Right lobe of liver (tissue), 4 donors: ENCODE data around the gene DYRK3.

Experiments
- CTCF ChIP-seq, 4 donors: fragments of 200-600 bp in 3 of 4; fragments of 450-650 bp in 1 of 4; IDR thresholded peaks; one replicate each; pipeline versions ENCODE4 v1.5.1 to v1.8.0; 2016 to 2022; ENCODE audit warnings: antibody characterized with exemption in 4 of 4, mild to moderate bottlenecking in 2 of 4
- POLR2A ChIP-seq: fragments of 450-650 bp; IDR thresholded peaks from one replicate; pipeline ENCODE4 v1.6.1; 2017; ENCODE audit warnings: antibody characterized with exemption, mild to moderate bottlenecking
- donor health status: DM: no; HTN: no; CAD: no.
- donor health status: DM: no; HTN: no; CAD: no.
- donor health status: DM: no; HTN: yes; CAD: no.

GRCh38 chr1:206631085-206631509 lies 4.2 kb upstream of the DYRK3 start:
- TF ChIP-seq CTCF (IDR thresholded peaks at IDR 0.05) (peak; percentile 39 to 51 (median 49)), POLR2A (no peak)
